ENCODE measurements around the gene RBM44.

GRCh38 chr2:237873421-237873831 lies 74.8 kb downstream of the RBM44 start:
- TF ChIP-seq POLR2A (IDR thresholded peaks at IDR 0.05) (no peak), CTCF (IDR thresholded peaks at IDR 0.05) (no peak), EP300 (IDR thresholded peaks at IDR 0.05) (no peak), POLR2AphosphoS5 (IDR thresholded peaks at IDR 0.05) (no peak)
